Effector memory CD8-positive, alpha-beta T cell (primary cell): ENCODE results near the gene NOMO2.
"Not testable (repeated sequence)": the region's sequence is repeated elsewhere in the genome, so short reads cannot be mapped to it uniquely, and the experiment has no call there.

Experiments
- ATAC-seq: fragments of 150-1000 bp; cut with Tn5 transposase; replicated peaks from 2 replicates; pipeline ENCODE4 v1.10.0; 2021; ENCODE audit warnings: mild to moderate bottlenecking, moderate library complexity
- DNase-seq, 3 experiments: peaks; one replicate each; pipeline ENCODE4 v3.0.0; 2021
- H3K27ac Mint-ChIP-seq, 2 donors: one replicate each; pipeline ENCODE4 v1.8.0; 2022; ENCODE audit warnings: mild to moderate bottlenecking in 2 of 2, mixed read lengths in 2 of 2, moderate library complexity in 2 of 2
- H3K27me3 Mint-ChIP-seq, 2 donors: one replicate each; pipeline ENCODE4 v1.8.0; 2022; ENCODE audit warnings: mixed read lengths in 2 of 2
- H3K36me3 Mint-ChIP-seq: one replicate; pipeline ENCODE4 v1.8.0; 2022; ENCODE audit warnings: mild to moderate bottlenecking, moderate library complexity, mixed read lengths; ENCODE audit not compliant: insufficient read depth
- H3K4me1 Mint-ChIP-seq, 2 donors: one replicate each; pipeline ENCODE4 v1.8.0; 2022; ENCODE audit warnings: low read depth in 2 of 2, mixed read lengths in 2 of 2
- H3K4me3 Mint-ChIP-seq, 2 donors: one replicate each; pipeline ENCODE4 v1.8.0; 2022; ENCODE audit warnings: mild to moderate bottlenecking in 2 of 2, mixed read lengths in 2 of 2, moderate library complexity in 2 of 2
- H3K9me3 Mint-ChIP-seq, 2 donors: one replicate each; pipeline ENCODE4 v1.8.0; 2022; ENCODE audit warnings: mixed read lengths in 2 of 2

The NOMO2 gene

GRCh38 chr16:18570529-18571306 lies 8.8 kb upstream of the NOMO2 start:
- DNase-seq, ATAC-seq, H3K36me3 Mint-ChIP-seq, H3K4me1 Mint-ChIP-seq, H3K4me3 Mint-ChIP-seq, H3K9me3 Mint-ChIP-seq, H3K27me3 Mint-ChIP-seq, H3K27ac Mint-ChIP-seq: not testable (repeated sequence)

GRCh38 chr16:18560416-18561220 lies 1.3 kb downstream of the NOMO2 start:
- H3K4me1 Mint-ChIP-seq, ATAC-seq, DNase-seq, H3K36me3 Mint-ChIP-seq, H3K9me3 Mint-ChIP-seq, H3K27me3 Mint-ChIP-seq, H3K27ac Mint-ChIP-seq: not testable (repeated sequence)
- peak overlapping the region; percentile 43 to 46 for H3K4me3 Mint-ChIP-seq

DNA sequence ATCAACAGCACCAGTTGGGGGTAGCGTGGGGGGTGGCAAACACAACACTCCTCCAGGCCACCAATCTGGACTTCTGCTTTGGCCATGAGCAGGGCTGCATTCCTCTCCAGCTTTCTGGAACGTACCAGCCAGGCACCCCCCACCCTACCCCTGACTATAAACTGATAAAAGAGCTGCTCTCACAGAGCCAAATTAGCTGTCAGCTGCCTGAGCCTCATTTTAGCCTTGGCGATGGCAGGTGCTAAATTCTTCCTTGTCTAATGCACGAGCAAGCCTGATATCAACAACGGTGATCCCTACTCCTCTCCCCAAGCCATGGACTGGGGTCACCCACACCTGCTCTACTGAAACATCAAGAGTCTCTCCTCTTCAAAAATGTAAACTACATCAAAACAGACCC lies 8.2 kb downstream of the NOMO2 start:
- not testable (repeated sequence) for H3K4me1 Mint-ChIP-seq, H3K27ac Mint-ChIP-seq, H3K27me3 Mint-ChIP-seq, DNase-seq, ATAC-seq, H3K9me3 Mint-ChIP-seq, H3K4me3 Mint-ChIP-seq
- peaks cover 12% of the 10 kb centered on the region for H3K36me3 Mint-ChIP-seq

DNA sequence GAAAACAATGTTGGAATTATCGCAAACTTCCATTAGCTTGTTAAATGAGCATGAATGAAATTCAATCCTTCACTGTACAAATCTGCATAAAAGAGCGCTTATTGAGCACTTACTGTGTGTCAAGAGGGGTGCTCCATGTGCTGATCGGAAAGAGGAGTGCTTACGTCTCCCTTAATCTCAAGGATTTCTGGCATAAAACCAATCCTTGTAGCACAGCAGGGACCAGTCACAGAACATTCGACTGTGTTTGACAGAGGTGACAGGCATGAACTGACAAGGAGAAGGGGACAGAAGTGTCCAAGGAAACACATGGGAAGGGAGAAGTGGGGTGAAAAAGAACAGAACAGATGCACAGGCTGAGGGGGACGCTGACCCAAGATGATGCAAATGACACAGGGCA lies 14.5 kb downstream of the NOMO2 start:
- H3K4me3 Mint-ChIP-seq, H3K4me1 Mint-ChIP-seq, DNase-seq, H3K27ac Mint-ChIP-seq, H3K36me3 Mint-ChIP-seq, H3K9me3 Mint-ChIP-seq, ATAC-seq, H3K27me3 Mint-ChIP-seq: not testable (repeated sequence)

- not testable (repeated sequence) for DNase-seq, H3K4me1 Mint-ChIP-seq, H3K36me3 Mint-ChIP-seq, H3K27ac Mint-ChIP-seq, ATAC-seq, H3K27me3 Mint-ChIP-seq, H3K9me3 Mint-ChIP-seq, H3K4me3 Mint-ChIP-seq
Measured at GRCh38 chr16:18546853-18547252, 15.0 kb downstream of the NOMO2 start.

DNA sequence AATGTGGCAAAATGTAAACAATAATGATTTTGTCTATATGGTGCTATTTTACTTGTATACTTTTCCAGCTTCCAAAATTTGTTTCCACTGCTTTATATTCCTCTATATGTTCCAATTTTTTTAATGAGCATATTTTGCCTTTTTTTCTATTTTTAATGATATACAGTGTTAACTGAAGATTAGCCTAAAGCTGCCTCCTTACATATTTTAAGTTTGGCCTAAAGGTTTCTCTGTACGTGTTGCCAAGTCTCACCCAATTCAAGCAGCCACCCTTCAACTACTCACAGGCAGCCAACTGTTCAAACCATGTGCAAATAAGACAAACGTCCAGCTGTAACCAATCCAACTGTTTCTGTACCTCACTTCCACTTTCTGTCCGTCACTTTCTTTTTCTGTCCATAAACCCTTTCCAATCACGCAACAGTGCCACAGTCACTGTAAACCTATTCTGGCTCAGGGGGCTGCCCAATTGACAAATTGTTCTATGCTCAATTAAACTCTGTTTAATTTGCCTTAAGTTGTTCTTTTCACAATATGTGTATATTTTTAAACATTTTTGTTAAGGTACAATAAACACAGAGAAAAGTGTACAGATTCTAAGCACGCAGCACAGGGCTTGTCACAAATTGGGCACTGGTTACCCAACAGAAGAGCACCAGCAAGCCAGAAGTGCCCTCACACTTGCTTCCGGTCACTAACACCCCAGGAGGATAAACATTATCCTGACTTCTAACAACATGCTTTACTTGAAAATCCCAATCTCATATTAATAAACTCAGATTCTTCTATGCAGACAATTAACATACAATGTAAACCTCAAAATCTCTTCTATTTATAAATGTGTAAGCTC lies 17.4 kb downstream of the NOMO2 start:
- not testable (repeated sequence) for H3K27ac Mint-ChIP-seq, H3K4me3 Mint-ChIP-seq, H3K4me1 Mint-ChIP-seq, DNase-seq, H3K27me3 Mint-ChIP-seq, ATAC-seq, H3K36me3 Mint-ChIP-seq, H3K9me3 Mint-ChIP-seq

DNA sequence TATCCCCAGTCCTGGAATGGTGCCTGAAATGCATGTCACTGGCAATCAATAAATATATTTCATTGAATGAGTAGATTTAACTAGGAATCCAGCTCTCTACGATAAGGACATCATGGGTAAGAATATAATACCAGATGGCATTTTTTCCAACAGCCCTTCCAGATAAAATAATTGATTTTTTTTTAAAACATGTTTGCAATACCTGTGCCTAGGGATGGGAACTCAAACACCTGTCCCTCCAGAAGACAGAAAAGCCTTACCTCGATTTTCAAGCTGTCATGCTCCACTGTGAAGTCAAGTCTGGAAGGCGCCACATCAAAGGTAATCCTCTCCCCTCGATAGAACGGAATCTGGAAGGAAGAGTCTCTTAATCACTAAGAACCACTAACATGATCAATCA lies 20.0 kb downstream of the NOMO2 start:
- not testable (repeated sequence) for H3K4me3 Mint-ChIP-seq, DNase-seq, H3K27ac Mint-ChIP-seq, H3K9me3 Mint-ChIP-seq, H3K4me1 Mint-ChIP-seq, ATAC-seq, H3K36me3 Mint-ChIP-seq, H3K27me3 Mint-ChIP-seq

GRCh38 chr16:18537004-18537403 lies 24.9 kb downstream of the NOMO2 start:
- H3K9me3 Mint-ChIP-seq, H3K27me3 Mint-ChIP-seq, H3K4me3 Mint-ChIP-seq, H3K4me1 Mint-ChIP-seq, DNase-seq, ATAC-seq: not testable (repeated sequence)
- peak overlapping the region in 1 of 2 donors; percentile 16 for H3K27ac Mint-ChIP-seq
- peaks cover 18% of the 10 kb centered on the region for H3K36me3 Mint-ChIP-seq

DNA sequence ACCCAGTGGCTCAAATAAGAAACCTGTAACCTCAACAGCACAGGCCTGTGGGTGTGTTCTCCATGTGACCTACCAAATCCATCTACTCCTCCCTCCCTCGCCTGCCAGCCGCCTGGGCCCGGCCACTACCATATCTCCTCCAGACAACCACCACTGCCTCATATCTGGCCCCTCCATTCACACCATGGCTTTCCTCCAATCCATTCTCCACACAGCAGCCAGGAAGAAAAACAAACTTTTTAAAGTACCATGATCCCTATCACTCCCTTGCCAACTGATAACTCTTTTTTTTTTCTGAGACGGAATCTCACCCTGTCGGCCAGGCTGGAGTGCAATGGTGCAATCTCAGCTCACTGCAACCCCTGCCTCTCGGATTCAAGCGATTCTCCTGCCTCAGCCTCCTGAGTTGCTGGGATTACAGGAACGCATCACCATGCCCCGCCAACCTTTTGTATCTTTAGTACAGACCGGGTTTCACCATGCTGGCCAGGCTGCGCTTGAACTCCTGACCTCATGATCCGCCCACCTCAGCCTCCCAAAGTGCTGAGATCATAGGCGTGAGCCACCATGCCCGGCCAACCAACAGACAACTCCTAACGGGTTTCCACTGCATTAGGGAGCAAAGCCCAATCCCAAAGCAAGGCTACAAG lies 26.3 kb downstream of the NOMO2 start:
- not testable (repeated sequence) for H3K9me3 Mint-ChIP-seq, H3K27ac Mint-ChIP-seq, DNase-seq, H3K4me3 Mint-ChIP-seq, H3K27me3 Mint-ChIP-seq, H3K4me1 Mint-ChIP-seq, ATAC-seq
- peaks cover 18% of the 10 kb centered on the region for H3K36me3 Mint-ChIP-seq

GRCh38 chr16:18534308-18534707 lies 27.6 kb downstream of the NOMO2 start:
- not testable (repeated sequence) for H3K27me3 Mint-ChIP-seq, H3K4me1 Mint-ChIP-seq, ATAC-seq, H3K27ac Mint-ChIP-seq, H3K4me3 Mint-ChIP-seq, H3K9me3 Mint-ChIP-seq, DNase-seq
- H3K36me3 Mint-ChIP-seq = peaks cover 18% of the 10 kb centered on the region

GRCh38 chr16:18531323-18531722 lies 30.6 kb downstream of the NOMO2 start:
- H3K27me3 Mint-ChIP-seq, H3K4me1 Mint-ChIP-seq, H3K9me3 Mint-ChIP-seq, H3K27ac Mint-ChIP-seq, H3K4me3 Mint-ChIP-seq, ATAC-seq, DNase-seq: not testable (repeated sequence)
- peaks cover 27% of the 10 kb centered on the region for H3K36me3 Mint-ChIP-seq

- H3K27me3 Mint-ChIP-seq, DNase-seq, H3K4me1 Mint-ChIP-seq, H3K9me3 Mint-ChIP-seq, H3K27ac Mint-ChIP-seq, ATAC-seq, H3K4me3 Mint-ChIP-seq: not testable (repeated sequence)
- H3K36me3 Mint-ChIP-seq = peaks cover 24% of the 10 kb centered on the region
Measured at GRCh38 chr16:18530329-18530728, 31.6 kb downstream of the NOMO2 start.

- not testable (repeated sequence) for H3K27me3 Mint-ChIP-seq, H3K27ac Mint-ChIP-seq, DNase-seq, H3K4me3 Mint-ChIP-seq, H3K9me3 Mint-ChIP-seq, H3K4me1 Mint-ChIP-seq, ATAC-seq
- H3K36me3 Mint-ChIP-seq = peaks cover 18% of the 10 kb centered on the region
Measured at GRCh38 chr16:18526547-18526946, 35.4 kb downstream of the NOMO2 start.
